HG03196 (cell line): Measurements from ENCODE around the gene PIP4K2A.

Source experiments
- ATAC-seq: cut with Tn5 transposase; IDR thresholded peaks from one replicate; pipeline ENCODE4 v1.9.1; 2021; ENCODE audit not compliant: unreplicated experiment

The PIP4K2A gene

GRCh38 chr10:22560096-22560912, 154.1 kb downstream of the PIP4K2A start:
- ATAC-seq: no peak

GRCh38 chr10:22557321-22557720, 157.1 kb downstream of the PIP4K2A start:
- ATAC-seq: no peak

GRCh38 chr10:22556774-22557173, 157.6 kb downstream of the PIP4K2A start:
- ATAC-seq: no peak

GRCh38 chr10:22554461-22555182, 159.8 kb downstream of the PIP4K2A start:
- no peak for ATAC-seq

- no peak for ATAC-seq
Measured at GRCh38 chr10:22553452-22553995, 160.9 kb downstream of the PIP4K2A start.

- ATAC-seq: no peak
Measured at GRCh38 chr10:22552888-22553378, 161.4 kb downstream of the PIP4K2A start.

GRCh38 chr10:22551681-22552365, 162.6 kb downstream of the PIP4K2A start:
- ATAC-seq: no peak

- no peak for ATAC-seq
Measured at GRCh38 chr10:22550732-22551131, 163.6 kb downstream of the PIP4K2A start.

GRCh38 chr10:22548344-22548743, 166.0 kb downstream of the PIP4K2A start:
- ATAC-seq: no peak

- ATAC-seq: no peak
Measured at GRCh38 chr10:22545643-22546042, 168.7 kb downstream of the PIP4K2A start.

GRCh38 chr10:22544325-22545068, 169.9 kb downstream of the PIP4K2A start:
- ATAC-seq: no peak

GRCh38 chr10:22542773-22543172, 171.6 kb downstream of the PIP4K2A start:
- ATAC-seq: no peak

- no peak for ATAC-seq
Measured at GRCh38 chr10:22541900-22542299, 172.5 kb downstream of the PIP4K2A start.

- ATAC-seq: no peak
Measured at GRCh38 chr10:22539579-22540298, 174.6 kb downstream of the PIP4K2A start.

GRCh38 chr10:22537810-22538209, 176.6 kb downstream of the PIP4K2A start:
- no peak for ATAC-seq

GRCh38 chr10:22536620-22537019, 177.8 kb downstream of the PIP4K2A start:
- ATAC-seq: no peak

GRCh38 chr10:22534849-22535604, 179.4 kb downstream of the PIP4K2A start:
- ATAC-seq: no peak

GRCh38 chr10:22531441-22531840, 182.9 kb downstream of the PIP4K2A start:
- no peak for ATAC-seq

- ATAC-seq: no peak
Measured at GRCh38 chr10:22531008-22531407, 183.4 kb downstream of the PIP4K2A start.
